HG03469 (cell line): ENCODE results near the gene SERPINB10.
"Not testable (repeated sequence)": the region's sequence is repeated elsewhere in the genome, so short reads cannot be mapped to it uniquely, and the experiment has no call there.

ENCODE experiments used
- ATAC-seq: cut with Tn5 transposase; IDR thresholded peaks from one replicate; pipeline ENCODE4 v1.9.1; 2021; ENCODE audit warnings: mild to moderate bottlenecking, moderate library complexity, moderate number of reproducible peaks; ENCODE audit not compliant: unreplicated experiment

The SERPINB10 gene

GRCh38 chr18:63940543-63941050, 32.8 kb downstream of the SERPINB10 start:
- ATAC-seq = not testable (repeated sequence)

DNA sequence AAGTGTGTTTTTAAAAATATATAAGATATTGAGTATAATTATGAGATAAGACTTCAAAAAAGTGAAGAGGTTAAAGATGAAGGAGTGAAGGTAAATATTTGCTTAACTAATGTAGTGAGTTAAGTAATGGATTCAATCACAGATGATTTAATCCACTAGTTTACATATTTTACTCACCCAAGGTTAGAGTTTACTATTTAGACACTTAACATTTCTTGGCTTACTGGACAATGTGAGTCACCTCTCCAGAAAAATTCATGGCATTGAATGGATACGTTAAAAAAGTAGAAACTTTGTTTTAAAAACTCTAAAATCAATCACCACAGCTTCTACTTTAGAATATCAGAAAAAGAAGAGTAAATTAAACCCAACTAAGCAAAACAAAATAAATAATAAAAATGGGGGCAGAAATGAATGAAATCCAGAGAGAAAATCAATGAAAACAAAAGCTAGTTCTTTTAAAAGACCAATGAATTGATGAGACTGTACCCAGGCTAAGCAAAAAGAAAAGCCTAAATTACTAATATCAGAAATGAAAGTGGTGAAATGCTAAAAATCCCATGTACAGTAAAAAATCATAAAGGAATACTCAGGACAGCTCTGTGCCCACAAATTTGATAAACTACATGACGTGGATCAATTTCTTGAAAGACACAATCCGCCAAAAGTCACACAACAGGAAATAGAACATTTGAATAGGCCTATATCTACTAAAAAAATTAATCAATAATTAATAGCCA, 39.5 kb downstream of the SERPINB10 start:
- no peak for ATAC-seq

DNA sequence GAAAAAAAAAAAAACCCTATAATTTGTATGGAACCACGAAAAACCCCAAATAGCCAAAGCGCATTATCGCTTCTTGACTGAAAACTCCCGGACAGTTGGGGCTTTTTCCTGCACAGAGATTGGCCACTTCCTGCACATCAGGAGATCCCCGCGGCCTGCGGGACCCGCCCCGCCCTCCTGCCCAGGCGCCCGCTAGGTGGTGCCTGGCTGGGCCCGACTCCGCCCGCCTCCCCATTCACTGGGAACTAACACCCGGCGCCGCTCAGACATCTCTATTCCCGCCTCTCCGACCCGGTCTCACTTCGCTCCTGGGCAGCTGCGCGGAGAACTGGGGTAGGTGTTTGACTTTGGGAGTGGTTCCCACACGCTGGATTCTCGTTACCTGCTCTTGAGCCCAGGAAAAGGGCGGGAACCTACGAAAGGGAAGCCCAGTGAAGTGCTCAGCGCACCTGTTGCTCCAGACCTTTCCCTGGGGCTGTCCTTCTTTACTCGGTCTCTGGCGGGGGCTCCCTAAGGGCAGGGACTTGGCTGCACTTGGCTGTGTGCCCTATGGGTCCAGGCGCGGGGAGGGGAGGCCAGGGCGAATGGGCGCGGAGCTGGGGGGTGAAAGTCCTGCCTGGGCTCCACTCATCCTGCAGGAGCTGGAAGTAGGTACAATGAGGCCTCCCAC, 41.4 kb downstream of the SERPINB10 start, which contains the start of gene HMSD:
Gene HMSD, plus strand, starts transcription at position 234 of the 670 bp plus-strand sequence. CDS start 4,155 bp downstream, outside the sequence.
- ATAC-seq = peak; percentile 78

- peak; percentile 46 for ATAC-seq
Observed at GRCh38 chr18:63951302-63951705, 43.5 kb downstream of the SERPINB10 start.

DNA sequence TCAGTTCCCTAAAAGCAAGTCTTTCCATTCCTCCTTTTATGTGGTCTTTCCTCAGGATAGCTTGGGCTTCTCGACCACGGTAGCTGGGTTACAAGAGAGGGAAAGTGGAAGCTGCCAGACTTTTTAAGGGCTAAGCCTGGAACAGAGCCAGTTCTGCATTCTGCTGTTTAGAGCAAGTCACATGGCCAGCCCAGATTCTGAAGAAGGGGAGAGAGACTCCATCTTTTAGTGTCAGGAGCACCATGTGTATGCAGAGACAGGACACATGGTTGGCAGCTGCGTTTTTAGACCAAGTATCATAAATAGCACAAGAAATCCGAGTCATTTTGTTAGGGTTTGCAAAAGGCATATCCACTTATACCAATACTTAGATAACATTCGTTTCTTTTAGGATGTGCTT, 46.1 kb downstream of the SERPINB10 start:
- no peak for ATAC-seq

GRCh38 chr18:63956755-63957154, 49.0 kb downstream of the SERPINB10 start:
- ATAC-seq = no peak

- no peak for ATAC-seq
Observed at GRCh38 chr18:63960891-63961290, 53.1 kb downstream of the SERPINB10 start.

GRCh38 chr18:63961435-63961980, 53.8 kb downstream of the SERPINB10 start:
- ATAC-seq = no peak

DNA sequence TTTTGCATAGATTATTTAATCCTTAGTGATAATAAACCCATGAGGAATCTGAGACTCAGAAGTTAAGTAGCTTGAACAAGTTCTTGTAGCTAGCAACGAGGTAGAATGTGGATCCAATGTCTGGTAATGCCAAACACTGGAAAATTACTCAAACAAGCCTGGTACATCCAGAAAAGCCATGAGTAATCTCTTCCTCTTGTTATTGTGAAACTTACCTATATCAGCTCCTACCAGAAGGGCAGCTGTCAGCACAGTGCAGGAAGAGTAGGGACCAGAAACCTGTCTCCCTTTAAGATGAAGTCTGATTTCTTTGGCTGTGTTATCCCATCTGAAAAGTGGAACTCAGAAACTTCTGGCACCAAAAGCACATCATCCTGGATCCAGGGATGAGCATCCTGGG, 54.4 kb downstream of the SERPINB10 start:
- no peak for ATAC-seq

GRCh38 chr18:63963615-63964256, 56.0 kb downstream of the SERPINB10 start:
- peak; percentile 79 for ATAC-seq

GRCh38 chr18:63964908-63965307, 57.1 kb downstream of the SERPINB10 start:
- no peak for ATAC-seq

DNA sequence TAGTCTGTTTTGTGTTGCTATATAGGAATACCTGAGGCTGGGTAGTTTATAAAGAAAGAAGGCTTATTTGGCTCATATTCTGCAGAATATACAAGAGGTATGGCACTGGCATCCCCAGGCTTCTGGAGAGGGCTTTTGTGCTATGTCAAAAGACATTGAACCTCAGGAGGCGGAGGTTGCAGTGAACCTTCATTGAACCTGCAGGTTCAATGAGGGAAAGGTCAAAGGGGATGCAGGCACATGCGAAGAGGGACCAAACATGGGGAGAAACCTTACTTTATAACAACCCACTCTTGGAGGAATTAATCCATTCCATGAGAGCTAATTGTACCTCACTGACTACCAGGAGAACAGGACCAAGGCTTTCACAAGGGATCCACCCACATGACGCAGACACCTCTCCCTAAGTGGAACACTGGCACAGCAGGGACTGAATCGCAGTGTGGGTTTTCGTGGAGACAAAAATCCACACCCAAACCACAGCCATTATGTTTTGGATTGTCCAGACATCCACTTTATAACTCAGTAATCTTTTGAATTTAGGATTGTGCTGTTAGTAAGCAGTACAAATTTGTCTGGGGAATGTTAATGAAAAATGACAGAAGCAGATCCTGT, 58.1 kb downstream of the SERPINB10 start:
- ATAC-seq = no peak

DNA sequence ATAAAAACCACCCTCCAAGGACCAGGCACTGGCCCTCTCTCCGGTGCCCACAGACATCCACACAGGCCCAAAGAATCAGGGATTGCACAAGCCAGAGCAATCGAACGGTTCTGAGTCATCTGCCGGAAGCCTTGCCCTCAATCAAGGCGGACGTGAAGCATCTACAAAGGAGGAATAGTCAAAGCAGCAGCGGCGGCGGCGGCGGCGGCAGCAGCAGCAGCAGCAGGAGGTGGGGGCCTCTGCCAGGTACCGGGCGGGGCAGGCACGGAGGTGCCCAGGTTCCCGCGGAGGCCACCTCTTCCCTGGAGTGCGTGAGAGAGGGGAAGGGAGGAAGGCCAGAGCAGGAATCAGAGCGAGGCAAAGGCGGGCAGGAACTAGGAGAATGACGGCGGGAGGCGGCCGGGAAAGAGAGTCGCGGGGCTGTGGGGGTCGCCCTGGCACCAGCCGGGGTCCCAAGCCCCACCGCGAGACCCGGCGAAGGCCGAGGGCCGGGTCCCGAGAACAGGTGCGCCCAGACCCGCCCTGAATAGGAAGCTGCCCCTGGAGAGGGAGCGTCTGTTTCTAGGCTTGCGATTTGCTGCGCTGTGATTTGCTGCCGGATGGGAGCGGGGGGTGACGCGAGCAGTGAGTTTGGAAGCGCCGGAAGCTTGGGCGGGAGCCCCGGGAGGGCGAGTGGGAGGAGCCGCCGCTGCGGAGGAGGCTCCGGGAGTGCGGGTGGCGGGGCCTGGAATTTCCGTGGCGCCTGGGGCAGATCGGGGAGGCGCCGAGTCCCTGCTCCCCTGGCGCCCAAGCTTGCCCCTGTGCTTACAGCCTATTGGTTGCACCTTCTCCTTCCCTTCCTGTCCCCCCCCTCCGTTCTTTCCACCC, 62.4 kb downstream of the SERPINB10 start, which contains the start of gene SERPINB8:
Gene SERPINB8, plus strand, starts transcription at position 140 of the 867 bp plus-strand sequence. CDS start 8,228 bp downstream, outside the sequence.
- ATAC-seq = peak; percentile 84

- ATAC-seq = no peak
Observed at GRCh38 chr18:63970809-63971205, 63.0 kb downstream of the SERPINB10 start.

DNA sequence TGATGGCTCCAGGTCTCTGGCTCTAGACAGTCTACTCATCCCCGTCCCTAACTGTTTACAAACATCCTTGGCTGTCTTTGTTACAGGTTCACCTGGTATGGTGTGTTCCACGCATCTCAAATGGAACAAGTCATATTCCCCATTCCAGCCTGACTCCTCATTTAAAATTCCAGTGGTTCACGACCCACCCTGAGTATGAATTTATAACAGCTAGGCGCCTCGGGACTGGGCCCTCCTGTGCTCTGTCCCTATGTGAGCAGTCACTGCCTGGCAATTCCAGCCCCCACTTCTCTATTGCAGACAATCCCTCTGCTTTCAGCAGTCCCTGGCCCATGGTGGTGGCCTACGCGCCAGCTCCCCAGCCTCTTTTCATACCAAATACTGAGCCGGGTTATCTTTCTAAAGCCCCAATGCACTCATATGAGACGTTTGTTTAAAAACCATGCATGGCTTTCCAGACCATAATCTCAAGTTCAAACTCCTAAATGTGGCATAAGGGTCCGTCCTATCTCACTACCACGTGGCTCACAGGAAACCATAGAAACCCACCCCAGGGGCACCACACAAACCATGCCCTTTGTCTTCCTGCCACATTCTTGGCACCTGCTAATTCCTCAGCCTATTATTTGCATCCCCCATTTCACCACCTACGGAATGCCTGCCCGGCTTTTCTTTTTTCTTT, 63.7 kb downstream of the SERPINB10 start:
- no peak for ATAC-seq

GRCh38 chr18:63972002-63972376, 64.2 kb downstream of the SERPINB10 start:
- ATAC-seq = no peak

- no peak for ATAC-seq
Observed at GRCh38 chr18:63974991-63975390, 67.2 kb downstream of the SERPINB10 start.

- ATAC-seq = no peak
Observed at GRCh38 chr18:63975628-63976027, 67.9 kb downstream of the SERPINB10 start.

GRCh38 chr18:63977040-63977439, 69.3 kb downstream of the SERPINB10 start:
- ATAC-seq = no peak
